DOHH2 (cell line): ENCODE data around the gene DDAH2.

Source experiments
- H3F3A ChIP-seq: fragments of 200-600 bp; sonication (generic), shearing (Covaris generic); 2 replicates; pipeline ENCODE4 v1.6.0; 2016; ENCODE audit warnings: antibody characterized with exemption, mild to moderate bottlenecking; ENCODE audit not compliant: control insufficient read depth, insufficient read depth
- H3K27ac ChIP-seq: fragments of 200-600 bp; sonication (generic); 2 replicates; pipeline ENCODE4 v1.5.1; 2014; ENCODE audit warnings: low read depth, mild to moderate bottlenecking, low read length, moderate library complexity
- H3K27me3 ChIP-seq: fragments of 200-600 bp; sonication (generic); 2 replicates; pipeline ENCODE4 v1.6.1; 2014; ENCODE audit warnings: mild to moderate bottlenecking, low read length, mixed read lengths; ENCODE audit not compliant: control insufficient read depth
- H3K36me3 ChIP-seq: fragments of 200-600 bp; sonication (generic); 2 replicates; pipeline ENCODE4 v1.6.1; 2014; ENCODE audit warnings: mild to moderate bottlenecking, low read length, moderate library complexity, mixed read lengths; ENCODE audit not compliant: control insufficient read depth
- H3K4me1 ChIP-seq: fragments of 200-600 bp; sonication (generic); 2 replicates; pipeline ENCODE4 v1.6.1; 2014; ENCODE audit warnings: mild to moderate bottlenecking, low read length, mixed read lengths; ENCODE audit not compliant: control insufficient read depth
- H3K4me2 ChIP-seq: fragments of 200-600 bp; sonication (generic); 2 replicates; pipeline ENCODE4 v1.6.0; 2014; ENCODE audit warnings: mild to moderate bottlenecking, low read length, moderate library complexity
- H3K4me3 ChIP-seq: fragments of 200-600 bp; sonication (generic); 2 replicates; pipeline ENCODE4 v1.5.1; 2014; ENCODE audit warnings: mild to moderate bottlenecking, low read length, mixed read lengths
- H3K79me2 ChIP-seq: fragments of 200-600 bp; sonication (generic); 2 replicates; pipeline ENCODE4 v1.6.1; 2014; ENCODE audit warnings: mild to moderate bottlenecking, low read length, mixed read lengths; ENCODE audit not compliant: control insufficient read depth
- H3K9me2 ChIP-seq: fragments of 200-600 bp; sonication (generic); replicated peaks from 2 replicates; pipeline ENCODE4 v1.6.1; 2014; ENCODE audit warnings: mild to moderate bottlenecking, low read length, mixed read lengths; ENCODE audit not compliant: control insufficient read depth
- H3K9me3 ChIP-seq: fragments of 200-600 bp; sonication (generic); 2 replicates; pipeline ENCODE4 v1.6.1; 2014; ENCODE audit warnings: antibody characterized with exemption, low read length, mixed read lengths; ENCODE audit not compliant: control insufficient read depth, insufficient read depth
- H4K20me1 ChIP-seq: fragments of 200-600 bp; sonication (generic); 2 replicates; pipeline ENCODE4 v1.6.0; 2014; ENCODE audit warnings: low read depth, mild to moderate bottlenecking, antibody characterized with exemption, low read length, moderate library complexity; ENCODE audit not compliant: control insufficient read depth, insufficient read depth
- CTCF ChIP-seq: fragments of 200-600 bp; sonication (generic); IDR thresholded peaks from one replicate; pipeline ENCODE4 v1.5.1; 2014; ENCODE audit warnings: antibody characterized with exemption, mild to moderate bottlenecking, low read depth, low read length; ENCODE audit not compliant: poor library complexity, severe bottlenecking
- EZH2phosphoT487 ChIP-seq: fragments of 200-600 bp; sonication (generic); IDR thresholded peaks from 2 replicates; pipeline ENCODE4 v1.6.1; 2017; ENCODE audit warnings: borderline replicate concordance, mild to moderate bottlenecking, antibody characterized with exemption, low read length, moderate library complexity, mixed read lengths

Gene DDAH2

GRCh38 chr6:31697555-31697954 lies 31.5 kb downstream of the DDAH2 start:
- Histone ChIP-seq H3K79me2 (peaks cover 22% of the 10 kb centered on the region), H3K27ac (no peak overlapping the region), H3K27me3 (no peaks in the 10 kb centered on the region), H3K36me3 (peaks cover 45% of the 10 kb centered on the region), H3K4me1 (peaks cover 16% of the 10 kb centered on the region), H3F3A (peaks cover 7% of the 10 kb centered on the region), H3K4me2 (no peak overlapping the region), H3K4me3 (no peak overlapping the region), H4K20me1 (0 out of 2 replicates have a peak, but pooled peaks cover 4% of the 10 kb centered on the region), H3K9me2 (no peaks in the 10 kb centered on the region), H3K9me3 (no peaks in the 10 kb centered on the region)
- TF ChIP-seq EZH2phosphoT487: no peak
- no peak for TF ChIP-seq CTCF

GRCh38 chr6:31693535-31693934 lies 35.6 kb downstream of the DDAH2 start:
- Histone ChIP-seq H3K27me3 (no peaks in the 10 kb centered on the region), H3K4me3 (no peak overlapping the region), H3K4me2 (no peak overlapping the region), H3K27ac (no peak overlapping the region), H3K4me1 (peaks cover 15% of the 10 kb centered on the region), H3F3A (peaks cover 7% of the 10 kb centered on the region), H3K9me2 (no peaks in the 10 kb centered on the region), H3K9me3 (no peaks in the 10 kb centered on the region), H4K20me1 (no peaks in the 10 kb centered on the region), H3K79me2 (no peaks in the 10 kb centered on the region), H3K36me3 (peaks cover 56% of the 10 kb centered on the region)
- TF ChIP-seq EZH2phosphoT487: no peak
- no peak for TF ChIP-seq CTCF

GRCh38 chr6:31692886-31693285 lies 36.2 kb downstream of the DDAH2 start:
- Histone ChIP-seq H3K36me3 (peaks cover 62% of the 10 kb centered on the region), H3K27ac (no peak overlapping the region)
- no peak for TF ChIP-seq EZH2phosphoT487
- TF ChIP-seq CTCF: no peak

GRCh38 chr6:31692353-31692752 lies 36.7 kb downstream of the DDAH2 start:
- Histone ChIP-seq H3K4me1 (peaks cover 15% of the 10 kb centered on the region), H3K4me3 (no peak overlapping the region), H3K27ac (no peak overlapping the region), H3K36me3 (peaks cover 62% of the 10 kb centered on the region), H4K20me1 (no peaks in the 10 kb centered on the region), H3F3A (no peaks in the 10 kb centered on the region), H3K79me2 (no peaks in the 10 kb centered on the region), H3K4me2 (no peak overlapping the region), H3K9me2 (no peaks in the 10 kb centered on the region), H3K9me3 (no peaks in the 10 kb centered on the region), H3K27me3 (no peaks in the 10 kb centered on the region)
- no peak for TF ChIP-seq CTCF
- no peak for TF ChIP-seq EZH2phosphoT487

More at GRCh38 chr6:31692886-31693285, 36.2 kb downstream of the DDAH2 start:
- Histone ChIP-seq H4K20me1 (no peaks in the 10 kb centered on the region), H3K4me2 (no peak overlapping the region), H3K4me1 (peaks cover 15% of the 10 kb centered on the region), H3K9me2 (no peaks in the 10 kb centered on the region), H3K79me2 (no peaks in the 10 kb centered on the region), H3K9me3 (no peaks in the 10 kb centered on the region), H3F3A (peaks cover 4% of the 10 kb centered on the region), H3K27me3 (no peaks in the 10 kb centered on the region), H3K4me3 (no peak overlapping the region)
